ENCODE measurements around the gene ELOVL5.
"Not testable (repeated sequence)": the region's sequence is repeated elsewhere in the genome, so short reads cannot be mapped to it uniquely, and the experiment has no call there.

The ELOVL5 gene

DNA sequence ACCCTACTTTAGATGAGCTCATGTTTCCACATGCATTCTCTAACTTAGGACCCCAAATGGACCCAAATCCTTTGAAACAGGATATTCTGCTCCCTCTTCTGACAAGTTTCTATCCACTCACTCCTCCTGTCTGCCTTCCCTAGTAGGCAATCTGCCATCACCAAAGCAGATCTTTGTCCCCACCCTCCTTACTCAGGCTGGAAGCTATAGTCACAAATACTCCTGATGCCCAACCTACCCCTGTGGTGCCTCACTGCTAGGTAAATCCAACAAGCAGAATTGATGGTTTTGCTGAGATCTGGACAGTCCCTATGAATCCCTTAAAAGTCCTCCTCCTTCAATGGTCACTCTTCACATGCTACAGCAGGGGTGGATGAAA lies 21.7 kb downstream of the ELOVL5 start:
- no peak for DNase-seq

- DNase-seq: no peak
Measured at GRCh38 chr6:53326372-53327016, 22.3 kb downstream of the ELOVL5 start.

- no peak for DNase-seq
Measured at GRCh38 chr6:53325785-53326184, 23.0 kb downstream of the ELOVL5 start.

DNA sequence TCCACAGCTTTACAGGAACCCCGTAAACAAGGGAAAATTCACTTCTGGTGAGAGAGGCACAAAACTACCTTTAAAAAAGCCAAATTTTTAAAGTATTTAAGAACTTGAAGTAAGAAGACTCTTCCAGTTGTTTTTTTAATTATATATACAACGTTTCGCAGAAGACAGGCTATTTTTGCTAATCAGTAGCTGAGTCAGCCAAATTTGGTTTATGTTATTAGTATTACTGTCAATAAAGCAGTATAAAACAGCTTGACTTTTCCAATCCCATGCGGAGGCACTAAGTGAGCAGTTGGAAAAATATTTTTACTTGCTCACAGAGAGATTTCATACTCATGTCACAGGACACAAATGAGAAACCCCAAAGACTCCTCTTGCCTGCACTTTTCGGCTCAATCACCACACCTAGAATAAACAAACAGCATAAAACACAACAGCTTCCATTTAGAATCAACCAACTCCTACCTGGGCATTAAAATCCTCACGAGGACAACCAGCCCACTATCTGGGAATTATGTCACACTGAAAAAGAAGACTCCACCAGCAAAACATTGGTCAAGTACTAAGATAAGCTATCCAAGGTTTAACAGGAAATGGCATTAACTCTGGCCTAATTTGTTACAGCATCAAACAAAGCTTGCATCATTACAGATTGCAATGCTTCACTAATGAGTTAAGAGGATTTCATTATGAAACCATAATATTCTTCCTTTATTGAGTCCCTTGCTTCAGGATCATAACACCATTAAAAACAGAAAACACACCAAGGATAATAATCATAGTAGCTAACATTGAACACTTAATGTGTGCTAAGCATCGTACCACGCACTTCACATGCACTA lies 26.3 kb downstream of the ELOVL5 start:
- no peak for DNase-seq

- DNase-seq: no peak
Measured at GRCh38 chr6:53321701-53322100, 27.0 kb downstream of the ELOVL5 start.

DNA sequence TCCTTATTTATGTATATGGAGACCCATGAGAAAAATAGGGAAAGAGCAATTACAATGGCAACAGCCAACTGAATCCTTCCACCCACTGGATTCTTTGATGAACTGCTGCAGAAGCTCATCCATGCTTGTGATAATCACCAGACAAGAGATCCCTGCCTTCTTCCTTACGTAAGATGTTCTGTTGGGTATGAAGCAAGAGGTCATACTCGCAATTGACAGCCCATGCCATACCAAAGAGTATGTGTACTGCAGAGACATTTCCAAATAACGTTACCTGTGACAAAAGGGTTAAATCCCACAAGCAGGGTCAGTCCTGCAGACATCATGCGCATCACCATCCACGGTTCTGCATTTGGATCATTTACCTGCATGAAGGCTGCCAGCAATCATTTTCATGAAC lies 27.8 kb downstream of the ELOVL5 start:
- DNase-seq: no peak

DNA sequence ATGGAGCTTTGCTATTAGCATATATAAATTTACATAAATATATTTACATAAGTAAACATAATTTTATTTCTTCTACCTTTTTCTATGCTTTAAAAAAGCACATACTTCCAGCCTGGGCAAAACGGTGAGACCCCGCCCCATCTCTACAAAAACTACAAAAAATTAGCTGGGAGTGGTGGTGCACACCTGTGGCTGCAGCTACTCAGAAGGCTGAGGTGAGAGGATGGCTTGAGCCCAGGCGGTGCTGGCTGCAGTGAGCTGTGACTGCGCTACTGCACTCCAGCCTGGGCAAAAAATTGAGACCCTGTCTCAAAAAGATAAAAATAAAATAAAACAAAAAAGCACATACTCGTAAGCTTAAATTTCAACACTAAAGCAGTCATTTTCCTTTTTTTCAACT lies 30.3 kb downstream of the ELOVL5 start:
- no peak for DNase-seq

- no peak for DNase-seq
Measured at GRCh38 chr6:53317861-53318260, 30.9 kb downstream of the ELOVL5 start.

GRCh38 chr6:53317299-53317698 lies 31.5 kb downstream of the ELOVL5 start:
- not testable (repeated sequence) for DNase-seq

GRCh38 chr6:53316142-53316541 lies 32.6 kb downstream of the ELOVL5 start:
- DNase-seq: no peak

- no peak for DNase-seq
Measured at GRCh38 chr6:53315086-53315724, 33.5 kb downstream of the ELOVL5 start.

DNA sequence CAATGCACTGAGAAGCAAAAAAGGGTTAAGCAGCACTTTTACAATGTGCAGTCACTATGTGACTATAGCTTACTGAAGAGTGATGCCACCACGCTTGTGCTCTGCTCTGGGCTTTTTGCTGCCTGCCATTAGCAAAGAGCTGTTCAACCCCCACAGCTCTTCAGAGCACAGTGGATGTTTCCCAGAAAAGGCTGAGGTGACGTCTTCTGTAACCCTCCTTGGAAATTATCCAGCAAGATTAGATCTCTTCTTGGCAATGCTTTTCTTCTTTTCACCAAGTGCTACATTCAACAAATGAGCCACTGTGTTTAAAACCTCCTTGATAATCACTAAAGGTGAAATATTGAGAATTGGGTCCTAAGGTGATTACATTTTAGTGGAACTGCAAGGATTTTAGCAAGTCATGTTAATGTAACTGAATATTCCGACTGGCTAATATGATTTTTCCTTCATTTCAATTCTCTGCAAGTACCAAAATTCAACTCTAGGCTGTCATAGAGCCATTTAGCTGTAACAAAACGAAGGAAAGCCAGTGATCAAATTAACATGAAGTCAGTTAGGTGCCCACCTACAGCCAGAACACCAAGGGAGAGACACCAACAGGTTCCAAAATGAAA lies 34.9 kb downstream of the ELOVL5 start:
- DNase-seq: no peak

- no peak for DNase-seq
Measured at GRCh38 chr6:53312355-53312754, 36.4 kb downstream of the ELOVL5 start.

GRCh38 chr6:53311586-53311935 lies 37.2 kb downstream of the ELOVL5 start:
- no peak for DNase-seq

DNA sequence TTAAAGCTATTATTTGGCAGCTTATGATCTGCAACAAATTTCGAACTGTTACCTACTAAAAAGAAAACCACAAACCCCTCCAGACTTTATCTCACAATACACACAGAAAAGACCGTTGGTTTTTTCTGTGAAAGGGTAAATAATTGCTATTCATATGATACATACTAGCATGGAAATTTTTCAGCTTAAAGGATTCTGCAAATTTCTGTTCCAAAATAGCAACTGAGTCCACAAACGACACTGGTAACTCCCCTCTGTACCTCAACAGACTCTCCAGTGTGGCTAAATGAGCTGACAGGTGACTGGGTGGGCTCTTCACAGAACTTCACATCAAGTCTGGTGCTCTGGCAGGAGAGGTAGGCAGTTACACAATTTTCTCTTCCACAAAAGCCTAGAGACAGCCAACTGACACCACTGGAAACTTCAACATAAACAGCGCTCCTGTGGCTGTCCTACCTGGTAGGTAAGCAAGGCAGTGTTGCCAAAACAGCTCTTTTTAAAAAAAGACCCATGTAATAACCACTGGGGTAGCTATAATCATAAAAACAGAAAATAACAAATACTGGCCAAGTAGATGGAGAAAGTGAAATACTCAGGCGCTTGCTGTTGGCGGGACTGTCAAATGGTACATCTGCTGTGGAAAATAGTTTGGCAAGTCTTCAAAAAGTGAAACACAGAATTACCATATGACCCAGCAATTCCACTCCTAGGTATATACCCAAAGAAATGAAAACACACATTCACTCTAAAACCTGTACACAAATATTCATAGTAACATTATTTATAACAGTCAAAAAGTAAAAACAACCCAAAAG lies 37.8 kb downstream of the ELOVL5 start:
- DNase-seq: no peak

GRCh38 chr6:53309901-53310300 lies 38.8 kb downstream of the ELOVL5 start:
- DNase-seq: no peak

DNA sequence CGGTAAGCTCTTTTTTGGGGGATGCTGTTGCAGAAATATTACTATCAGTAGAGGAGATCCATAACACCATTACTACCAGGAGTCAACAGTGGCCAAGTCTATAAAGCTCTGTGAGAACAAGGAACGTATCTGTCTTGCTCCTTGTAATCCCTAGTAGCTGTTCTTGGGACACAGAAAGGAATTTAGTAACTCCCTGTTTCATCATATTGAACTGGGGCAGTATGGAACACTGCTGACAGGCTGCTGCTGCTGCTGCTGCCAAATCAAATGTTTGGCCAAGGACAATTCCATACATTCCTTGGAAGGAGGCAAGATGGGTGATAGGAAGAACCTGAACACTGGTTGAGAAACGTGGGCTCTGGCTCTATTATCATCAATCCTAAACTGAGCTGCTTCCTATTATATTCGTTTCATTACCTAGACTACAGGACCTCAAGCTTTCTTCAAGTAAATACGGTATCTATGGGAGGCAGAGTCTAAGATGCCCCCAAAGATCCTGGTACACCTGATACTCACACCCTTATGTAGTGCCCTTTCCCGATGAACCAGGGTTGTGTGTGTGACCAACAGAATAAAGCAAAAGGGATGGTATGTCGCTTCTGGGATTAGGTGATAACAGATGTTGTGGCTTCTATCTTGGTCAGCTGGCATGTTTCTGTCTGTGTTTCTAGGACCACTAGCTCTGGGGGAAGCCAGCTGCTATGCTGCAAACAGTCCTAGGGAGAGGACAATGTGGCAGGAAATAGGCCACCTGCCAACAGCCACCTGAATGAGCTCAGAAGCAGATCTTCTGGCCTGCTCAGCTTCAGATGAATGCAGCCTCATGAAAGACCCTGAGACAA lies 39.5 kb downstream of the ELOVL5 start:
- peak; percentile 78 to 93 for DNase-seq

- DNase-seq: no peak
Measured at GRCh38 chr6:53306819-53307347, 41.9 kb downstream of the ELOVL5 start.

DNA sequence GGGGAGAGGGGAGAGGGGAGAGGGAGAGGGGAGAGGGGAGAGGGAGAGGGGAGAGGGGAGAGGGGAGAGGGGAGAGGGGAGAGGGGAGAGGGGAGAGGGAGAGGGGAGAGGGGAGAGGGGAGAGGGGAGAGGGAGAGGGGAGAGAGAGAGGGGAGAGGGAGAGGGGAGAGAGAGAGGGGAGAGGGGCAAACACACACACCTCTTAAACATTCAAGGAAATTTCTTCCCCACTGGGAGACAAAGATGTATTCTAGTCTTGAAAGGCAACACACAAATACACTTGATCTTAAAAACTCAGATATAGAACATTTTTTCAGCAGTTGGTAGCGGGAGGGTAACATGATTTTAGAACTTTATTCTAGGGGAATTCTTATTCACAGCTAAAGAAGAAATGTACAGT lies 42.5 kb downstream of the ELOVL5 start:
- not testable (repeated sequence) for DNase-seq

- DNase-seq: not testable (repeated sequence)
Measured at GRCh38 chr6:53305506-53306005, 43.2 kb downstream of the ELOVL5 start.

DNA sequence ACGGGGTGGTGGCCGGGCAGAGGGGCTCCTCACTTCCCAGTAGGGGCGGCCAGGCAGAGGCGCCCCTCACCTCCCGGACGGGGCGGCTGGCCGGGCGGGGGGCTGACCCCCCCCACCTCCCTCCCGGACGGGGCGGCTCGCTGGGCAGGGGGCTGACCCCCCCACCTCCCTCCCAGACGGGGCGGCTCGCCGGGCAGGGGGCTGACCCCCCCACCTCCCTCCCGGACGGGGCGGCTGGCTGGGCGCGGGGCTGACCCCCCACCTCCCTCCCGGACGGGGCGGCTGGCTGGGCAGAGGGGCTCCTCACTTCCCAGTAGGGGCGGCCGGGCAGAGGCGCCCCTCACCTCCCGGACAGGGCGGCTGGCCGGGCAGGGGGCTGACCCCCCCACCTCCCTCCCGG lies 43.8 kb downstream of the ELOVL5 start:
- DNase-seq: not testable (repeated sequence)
